Globus pallidus (tissue), 1 donor: ENCODE data around the gene PDK3.

Experiments
- DNase-seq: peaks from one replicate; pipeline ENCODE4 v3.0.0-alpha.2; 2015; ENCODE audit warnings: low spot score

Gene PDK3

GRCh38 chrX:24482823-24483415 is 17.8 kb downstream of the PDK3 start:
- DNase-seq = no peak

DNA sequence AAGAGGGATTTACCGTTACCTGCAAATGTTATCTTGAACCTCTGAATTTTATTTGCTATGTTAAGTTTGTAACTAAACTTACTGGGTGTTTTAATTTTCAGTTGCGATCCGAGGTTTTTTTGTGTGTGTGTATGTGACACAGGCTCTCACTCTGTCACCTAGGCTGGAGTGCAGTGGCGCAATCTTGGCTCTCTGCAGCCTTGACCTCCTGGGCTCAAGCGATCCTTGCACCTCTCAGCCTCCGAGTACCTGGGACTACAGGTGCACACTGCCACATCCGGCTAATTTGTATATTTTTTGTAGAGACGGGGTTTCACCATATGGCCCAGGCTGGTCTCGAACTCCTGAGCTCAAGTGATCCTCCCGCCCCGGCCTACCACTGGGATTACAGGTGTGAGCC is 18.5 kb downstream of the PDK3 start:
- no peak for DNase-seq

- no peak for DNase-seq
Observed at GRCh38 chrX:24485323-24485722, 20.2 kb downstream of the PDK3 start.

DNA sequence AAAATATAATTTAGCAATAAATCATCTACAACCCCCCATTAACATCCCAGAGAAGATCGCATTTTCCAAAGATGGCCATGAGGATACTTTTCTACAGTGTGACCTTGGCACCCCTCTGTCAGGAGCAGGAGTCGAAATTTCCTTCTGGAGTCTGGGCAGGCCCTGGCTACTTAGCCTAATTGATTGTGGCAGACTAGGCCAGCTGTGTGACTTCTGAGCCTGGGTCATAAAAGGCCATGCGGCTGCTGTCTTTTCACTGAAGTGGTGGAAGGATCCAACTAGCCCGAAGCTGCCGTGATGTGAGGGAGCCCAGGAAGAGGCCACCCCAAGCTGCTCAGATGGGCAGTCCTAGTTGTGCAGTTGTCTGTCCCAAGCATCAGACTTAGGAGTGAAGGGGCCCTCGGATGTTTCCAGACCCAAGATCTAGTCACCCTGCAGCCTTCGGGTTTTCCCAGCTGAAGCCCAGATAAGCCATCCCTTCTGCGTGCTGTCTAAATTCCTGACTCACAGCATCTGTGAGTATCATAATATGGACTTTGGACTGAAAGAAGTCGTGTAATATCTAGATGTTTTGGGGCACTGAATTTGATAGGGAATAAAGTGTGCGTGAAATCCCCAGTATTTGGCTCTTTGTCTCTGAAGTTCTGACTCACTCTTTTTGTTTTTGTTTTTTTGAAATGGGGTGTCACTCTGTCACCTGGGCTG is 21.0 kb downstream of the PDK3 start:
- no peak for DNase-seq

GRCh38 chrX:24487571-24487970 is 22.5 kb downstream of the PDK3 start:
- no peak for DNase-seq

DNA sequence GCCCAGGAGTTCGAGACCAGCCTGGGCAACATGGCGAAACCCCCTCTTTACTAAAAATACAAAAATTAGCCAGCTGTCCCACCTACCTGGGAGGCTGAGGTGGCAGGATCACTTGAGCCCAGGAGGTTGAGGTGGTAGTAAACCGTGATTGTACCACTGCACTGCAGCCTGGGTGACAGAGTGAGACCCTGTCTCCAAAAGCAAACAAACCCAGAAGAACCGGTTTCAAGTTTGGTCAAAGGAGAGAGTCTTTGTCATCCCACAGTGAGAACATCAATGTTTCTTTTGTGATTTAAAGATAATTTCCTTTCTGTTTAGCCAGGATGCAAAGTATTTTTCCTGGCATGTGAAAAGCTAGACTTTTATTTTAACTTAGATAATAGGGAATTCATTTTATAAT is 26.7 kb downstream of the PDK3 start:
- DNase-seq = no peak

- no peak for DNase-seq
Observed at GRCh38 chrX:24493740-24494581, 28.9 kb downstream of the PDK3 start.

- DNase-seq = no peak
Observed at GRCh38 chrX:24494647-24495075, 29.6 kb downstream of the PDK3 start.

DNA sequence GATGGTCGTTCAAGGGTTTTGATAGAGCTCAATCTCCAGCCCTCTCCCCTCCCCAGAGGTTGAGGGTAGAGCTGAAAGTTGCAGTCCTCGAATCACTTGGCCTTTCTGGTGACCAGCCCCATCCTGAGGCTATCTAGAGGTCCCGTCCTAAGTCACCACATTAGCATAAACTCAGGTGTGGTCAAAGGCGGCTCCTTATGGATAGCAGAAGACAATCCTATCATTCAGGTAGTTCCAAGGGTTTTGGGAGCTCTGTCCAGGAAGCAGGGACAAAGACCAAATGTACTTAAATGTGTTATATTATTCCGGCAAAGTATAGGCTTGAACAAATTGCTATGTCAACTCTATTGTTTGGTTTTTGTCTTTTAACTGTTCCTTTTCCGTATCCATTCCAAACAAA is 30.6 kb downstream of the PDK3 start:
- DNase-seq = no peak

DNA sequence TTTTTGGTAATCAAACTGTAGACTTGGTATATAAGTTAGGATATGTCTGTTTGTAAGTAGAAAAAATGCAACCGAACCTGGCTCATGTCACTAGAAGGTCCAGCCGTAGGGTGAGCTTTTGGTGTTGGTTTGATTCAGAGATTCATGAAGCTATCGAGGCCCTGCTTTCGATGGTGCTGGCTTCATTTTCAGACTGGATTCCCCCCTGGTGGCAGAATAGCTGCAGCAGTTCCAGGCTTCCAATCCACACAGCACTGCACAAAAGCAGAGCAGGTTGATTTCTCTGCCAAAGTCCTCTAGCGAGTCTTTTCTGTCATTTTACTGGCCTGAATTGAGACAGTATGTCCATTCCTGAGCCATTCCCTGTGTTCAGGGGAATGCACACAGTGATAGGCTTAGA is 33.1 kb downstream of the PDK3 start:
- no peak for DNase-seq

DNA sequence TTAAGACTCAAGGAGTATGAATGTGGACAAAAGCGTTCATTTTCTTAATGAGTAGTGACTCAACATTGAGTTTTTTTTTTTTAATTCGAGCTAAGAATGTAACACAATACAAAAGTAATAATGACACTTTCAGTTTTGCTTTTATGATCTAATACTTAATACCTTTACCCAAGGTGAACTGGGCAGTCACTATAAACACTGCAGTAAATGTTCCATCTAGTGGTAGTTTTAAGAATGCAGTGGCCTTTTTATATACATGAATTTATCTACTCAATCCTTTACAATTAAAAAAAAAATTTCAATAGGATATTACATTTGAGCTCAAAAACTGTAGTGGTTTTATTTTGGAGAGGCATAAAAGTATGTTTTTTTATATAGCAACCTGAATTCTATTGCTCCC is 33.9 kb downstream of the PDK3 start:
- DNase-seq = no peak

- DNase-seq = no peak
Observed at GRCh38 chrX:24506082-24506481, 41.0 kb downstream of the PDK3 start.

DNA sequence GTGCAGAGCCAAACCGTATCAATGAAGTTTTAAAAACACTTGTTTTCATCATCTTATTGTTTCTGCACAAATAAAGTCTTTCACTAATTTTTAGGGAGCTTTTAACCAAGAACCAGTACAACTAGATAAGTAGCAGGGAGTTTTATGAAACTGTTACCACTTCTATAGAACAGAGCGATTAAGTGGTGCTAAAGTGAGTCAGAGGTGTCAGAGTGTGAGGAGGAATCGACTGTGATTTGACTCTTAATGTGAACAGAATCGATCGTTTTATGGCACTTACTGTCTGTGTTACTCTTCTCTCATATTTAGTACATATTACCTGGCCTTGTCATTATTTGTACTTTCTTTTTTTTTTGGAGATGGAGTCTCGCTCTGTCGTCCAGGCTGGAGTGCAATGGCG is 43.3 kb downstream of the PDK3 start:
- no peak for DNase-seq

DNA sequence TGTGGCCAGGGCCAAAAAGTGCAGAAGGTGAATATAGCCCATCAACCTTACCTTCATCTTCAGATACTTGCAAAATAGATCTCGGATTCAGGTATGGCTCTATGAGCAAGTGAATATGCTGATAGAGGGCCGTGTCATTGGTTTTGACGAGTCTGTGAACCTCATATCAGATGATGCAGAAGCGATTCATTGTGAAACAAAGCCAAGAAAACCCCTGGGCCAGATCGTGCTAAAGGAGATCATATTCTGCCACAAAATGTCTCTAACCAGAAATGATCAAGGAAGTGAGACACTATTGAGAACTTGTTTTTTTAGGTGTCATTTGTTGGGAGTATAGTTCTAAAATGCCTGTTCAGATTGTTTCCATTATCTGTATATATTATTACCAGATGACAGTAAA is 48.3 kb downstream of the PDK3 start:
- DNase-seq = no peak

GRCh38 chrX:24515447-24515846 is 50.4 kb downstream of the PDK3 start:
- peak; percentile 50 for DNase-seq

- no peak for DNase-seq
Observed at GRCh38 chrX:24520472-24520871, 55.4 kb downstream of the PDK3 start.

DNA sequence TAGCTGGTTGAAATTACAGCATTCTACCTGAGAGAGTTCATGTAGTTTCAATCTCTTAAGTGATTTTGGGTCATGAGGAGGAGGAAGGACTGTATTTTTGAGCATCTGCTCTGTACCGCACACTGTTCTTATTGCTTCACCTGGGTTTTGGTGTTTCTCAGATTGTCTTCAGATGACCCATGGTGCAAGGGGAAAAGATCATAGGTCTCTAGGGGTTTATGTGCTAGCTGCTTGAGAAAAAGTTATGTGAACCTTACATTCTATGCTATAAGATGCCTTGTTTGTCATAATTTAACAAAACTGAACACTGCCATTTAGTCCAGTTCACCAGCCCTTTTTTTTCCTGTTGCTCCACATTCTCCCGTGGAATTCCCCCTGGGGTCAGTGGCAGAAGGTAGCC is 60.4 kb downstream of the PDK3 start:
- no peak for DNase-seq

GRCh38 chrX:24526616-24527015 is 61.5 kb downstream of the PDK3 start:
- DNase-seq = no peak

GRCh38 chrX:24528605-24529004 is 63.5 kb downstream of the PDK3 start:
- no peak for DNase-seq

GRCh38 chrX:24536551-24536950 is 71.5 kb downstream of the PDK3 start:
- no peak for DNase-seq

GRCh38 chrX:24542756-24543155 is 77.7 kb downstream of the PDK3 start:
- no peak for DNase-seq

GRCh38 chrX:24547961-24548360 is 82.9 kb downstream of the PDK3 start:
- no peak for DNase-seq

- no peak for DNase-seq
Observed at GRCh38 chrX:24550166-24550565, 85.1 kb downstream of the PDK3 start.
